Naive B cell (primary cell): Measurements from ENCODE around the gene ADGRF1. TPM values are rescaled to one million over a fixed set of nuclear protein-coding genes. Genes with fewer than 3 reads are reported as not detected.

Experiments used
- ATAC-seq, 2 donors: fragments of 150-1000 bp; cut with Tn5 transposase; 2 replicates each; pipeline ENCODE4 v1.10.0; 2021; ENCODE audit warnings: low read depth in 2 of 2, mild to moderate bottlenecking in 2 of 2, moderate library complexity in 2 of 2
- DNase-seq: peaks from one replicate; pipeline ENCODE4 v3.0.0; 2022
- H3K27ac Mint-ChIP-seq, 6 donors: one replicate each; pipeline ENCODE4 v1.8.0; 2020 to 2022; ENCODE audit warnings: mild to moderate bottlenecking in 6 of 6, mixed read lengths in 6 of 6, moderate library complexity in 5 of 6, inconsistent platforms in 2 of 6
- H3K27me3 Mint-ChIP-seq, 3 donors: one replicate each; pipeline ENCODE4 v1.8.0; 2021 to 2022; ENCODE audit warnings: mixed read lengths in 3 of 3, mild to moderate bottlenecking in 1 of 3
- H3K36me3 Mint-ChIP-seq, 2 donors: one replicate each; pipeline ENCODE4 v1.8.0; 2020 to 2022; ENCODE audit warnings: mixed read lengths in 2 of 2, inconsistent platforms in 1 of 2, mild to moderate bottlenecking in 1 of 2
- H3K4me1 Mint-ChIP-seq, 3 donors: one replicate each; pipeline ENCODE4 v1.8.0; 2020 to 2022; ENCODE audit warnings: mixed read lengths in 3 of 3, inconsistent platforms in 1 of 3, mild to moderate bottlenecking in 1 of 3, moderate library complexity in 1 of 3
- H3K4me3 Mint-ChIP-seq, 8 donors: one replicate each; pipeline ENCODE4 v1.8.0; 2020 to 2022; ENCODE audit warnings: mild to moderate bottlenecking in 8 of 8, mixed read lengths in 8 of 8, moderate library complexity in 8 of 8, inconsistent platforms in 2 of 8
- H3K9me3 Mint-ChIP-seq, 7 donors: one replicate each; pipeline ENCODE4 v1.8.0; 2020 to 2022; ENCODE audit warnings: mixed read lengths in 7 of 7, mild to moderate bottlenecking in 5 of 7, inconsistent platforms in 2 of 7, moderate library complexity in 1 of 7
- polyA plus RNA-seq, 6 donors: library from polyadenylated mRNA; unstranded; fragments of 300-500 nt; fragmentation: Illumina TruSeq; gene quantifications; one replicate each; pipeline ENCODE4 v1.2.3, GENCODE V29; 2021; ENCODE audit warnings: low read depth in 6 of 6

Gene ADGRF1
- polyA plus RNA-seq, 6 donors from 2014 or later, result not detected

GRCh38 chr6:46949632-46950280 lies 92.4 kb downstream of the ADGRF1 start:
- DNase-seq (no peak), ATAC-seq (no peak)
- no peak overlapping the region for H3K4me3 Mint-ChIP-seq
- H3K27ac Mint-ChIP-seq, result no peak overlapping the region
- peaks cover 0 to 8% (median 0%) of the 10 kb centered on the region in 7 donors for H3K9me3 Mint-ChIP-seq
- peaks cover 4 to 22% (median 7%) of the 10 kb centered on the region in 3 donors for H3K27me3 Mint-ChIP-seq
- H3K4me1 Mint-ChIP-seq, result no peaks in the 10 kb centered on the region
- H3K36me3 Mint-ChIP-seq, result no peaks in the 10 kb centered on the region

DNA sequence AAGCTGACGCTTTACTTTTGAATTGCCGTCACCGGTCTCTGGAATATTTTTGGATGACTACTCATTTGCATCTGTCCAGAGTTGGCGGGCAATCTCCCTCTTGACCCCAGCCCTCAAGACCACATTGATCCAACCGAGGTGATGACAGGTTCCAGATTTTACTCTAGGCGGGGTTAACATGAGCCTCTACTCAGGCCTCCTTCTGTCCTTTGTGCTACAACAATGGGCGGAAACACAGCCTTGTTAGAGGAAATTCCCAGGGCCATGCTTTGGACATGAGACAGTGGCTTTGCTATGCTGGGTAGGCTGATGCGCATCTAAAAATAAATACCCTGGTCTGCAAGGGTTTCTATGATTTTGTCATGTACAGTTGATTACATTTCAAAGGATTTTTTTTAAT lies 93.4 kb downstream of the ADGRF1 start:
- H3K27ac Mint-ChIP-seq, result no peak overlapping the region

More for the DNA sequence above, 93.4 kb downstream of the ADGRF1 start:
- DNase-seq (no peak), ATAC-seq (no peak)
- Mint-ChIP-seq H3K4me3 (no peak overlapping the region), H3K36me3 (no peaks in the 10 kb centered on the region), H3K27me3 (peaks cover 4 to 22% (median 7%) of the 10 kb centered on the region in 3 donors), H3K4me1 (no peaks in the 10 kb centered on the region), H3K9me3 (peaks cover 0 to 8% (median 0%) of the 10 kb centered on the region in 7 donors)

Other genes starting within 250 kb of the ADGRF1 start
- not detected for gene MEP1A, start 248.9 kb downstream of the ADGRF1 start, polyA plus RNA-seq
- gene ADGRF5, start 120.4 kb downstream of the ADGRF1 start, polyA plus RNA-seq, result not detected